Endothelial cell of umbilical vein (primary cell): ENCODE measurements around the gene EXD1. TPM values are rescaled to one million over a fixed set of nuclear protein-coding genes. Genes with fewer than 3 reads are reported as not detected.

ENCODE experiments used
- BruUV-seq: library from RNA; stranded (reverse); fragments of 400-500 nt; replicated peaks from 2 replicates; lab custom pipeline; 2021; lab: Mats Ljungman, UMichigan
- CTCF ChIA-PET: fragments of 300-600, 350-600 bp; sonication (Branson Sonifier 250); formaldehyde crosslinking; loops from one replicate; lab custom pipeline; 2021; ENCODE audit warnings: antibody characterized with exemption, inconsistent platforms; lab: Charles Lee
- POLR2A ChIA-PET: fragments of 300-600, 350-600 bp; sonication (Branson Sonifier 250); formaldehyde crosslinking; loops from one replicate; lab custom pipeline; 2021; ENCODE audit warnings: antibody characterized with exemption, inconsistent platforms; lab: Charles Lee
- DNase-seq: peaks from one replicate; pipeline ENCODE4 v3.0.0-alpha.2; 2011; ENCODE audit warnings: low read depth, low spot score
- FAIRE-seq: peaks from 2 replicates; lab custom pipeline; 2011; peaks lifted over from hg19 to GRCh38; lab: Jason Lieb, UNC
- H2AFZ ChIP-seq: 2 replicates; pipeline ENCODE4 v1.6.0; 2012; ENCODE audit warnings: low read depth, low read length, control low read depth, inconsistent platforms
- H3K27ac ChIP-seq: 2 replicates; pipeline ENCODE4 v1.5.1; 2011; ENCODE audit warnings: low read depth, mild to moderate bottlenecking, control low read depth, low read length, moderate library complexity; ENCODE audit not compliant: insufficient read depth
- H3K27me3 ChIP-seq, 2 experiments: 2 replicates each; pipeline versions ENCODE4 v1.6.0 to v1.6.1; 2011; ENCODE audit warnings: low read length in 2 of 2, mixed read lengths in 1 of 2; ENCODE audit not compliant: control insufficient read depth in 2 of 2, insufficient read depth in 2 of 2
- H3K36me3 ChIP-seq, 2 experiments: 2 replicates in 1 of 2; 3 replicates in 1 of 2; pipeline ENCODE4 v1.5.1; 2011; ENCODE audit warnings: low read length in 2 of 2, mild to moderate bottlenecking in 1 of 2, moderate library complexity in 1 of 2; ENCODE audit not compliant: control insufficient read depth in 2 of 2, insufficient read depth in 2 of 2; ENCODE audit errors: extremely low read depth in 1 of 2
- H3K4me1 ChIP-seq: 3 replicates; pipeline ENCODE4 v1.5.1; 2011; ENCODE audit warnings: mild to moderate bottlenecking, low read length; ENCODE audit not compliant: control insufficient read depth, insufficient read depth; ENCODE audit errors: extremely low read depth
- H3K4me2 ChIP-seq: 2 replicates; pipeline ENCODE4 v1.6.1; 2011; ENCODE audit warnings: low read length, control low read depth, mixed read lengths; ENCODE audit not compliant: insufficient read depth
- H3K4me3 ChIP-seq, 3 experiments: fragments of 200-600 bp in 1 of 3; sonication (generic), shearing (Covaris generic) in 1 of 3; replicated peaks in 1 of 3; 2 replicates each; pipeline ENCODE4 v1.5.1; 2011 to 2016; ENCODE audit warnings: control low read depth in 3 of 3, low read length in 3 of 3, mild to moderate bottlenecking in 2 of 3, inconsistent platforms in 1 of 3, low read depth in 1 of 3, moderate library complexity in 1 of 3; ENCODE audit not compliant: insufficient read depth in 1 of 3
- H3K79me2 ChIP-seq: 2 replicates; pipeline ENCODE4 v1.6.0; 2012; ENCODE audit warnings: low read length, inconsistent platforms; ENCODE audit not compliant: control insufficient read depth, insufficient read depth
- H3K9ac ChIP-seq: replicated peaks from 2 replicates; pipeline ENCODE3; 2011; ENCODE audit warnings: low read length, control low read depth; ENCODE audit not compliant: insufficient read depth; ENCODE audit errors: extremely low read depth
- H3K9me1 ChIP-seq: replicated peaks from 3 replicates; pipeline ENCODE4 v1.6.0; 2011; ENCODE audit warnings: mild to moderate bottlenecking, low read length; ENCODE audit not compliant: control insufficient read depth, insufficient read depth; ENCODE audit errors: extremely low read depth
- H3K9me3 ChIP-seq: replicated peaks from 2 replicates; pipeline ENCODE4 v1.5.1; 2012; ENCODE audit warnings: low read length, inconsistent platforms; ENCODE audit not compliant: control insufficient read depth, insufficient read depth
- H4K20me1 ChIP-seq: replicated peaks from 2 replicates; pipeline ENCODE3; 2011; ENCODE audit warnings: mild to moderate bottlenecking, low read length; ENCODE audit not compliant: control insufficient read depth, insufficient read depth; ENCODE audit errors: extremely low read depth
- EZH2 ChIP-seq: IDR thresholded peaks from 2 replicates; pipeline ENCODE4 v1.6.1; 2012; ENCODE audit warnings: borderline replicate concordance, low read depth, mild to moderate bottlenecking, moderate library complexity, low read length, inconsistent platforms; ENCODE audit not compliant: severe bottlenecking
- FOS ChIP-seq: IDR thresholded peaks from 2 replicates; pipeline ENCODE4 v1.6.1; 2011; ENCODE audit warnings: mild to moderate bottlenecking, low read length, moderate library complexity, borderline replicate concordance; ENCODE audit not compliant: insufficient read depth
- GATA2 ChIP-seq: IDR thresholded peaks from 2 replicates; pipeline ENCODE4 v1.7.0; 2011; ENCODE audit warnings: low read depth, mild to moderate bottlenecking, moderate library complexity, mixed read lengths, low read length; ENCODE audit not compliant: insufficient read length, insufficient read depth
- JUN ChIP-seq: IDR thresholded peaks from 2 replicates; pipeline ENCODE4 v1.6.1; 2011; ENCODE audit warnings: borderline replicate concordance, low read depth; ENCODE audit not compliant: insufficient read length, insufficient read depth
- MYC ChIP-seq: IDR thresholded peaks from one replicate; pipeline ENCODE4 v1.6.1; 2011; ENCODE audit warnings: mild to moderate bottlenecking, low read depth, low read length
- POLR2A ChIP-seq: IDR thresholded peaks from 2 replicates; pipeline ENCODE4 v1.6.1; 2012; ENCODE audit warnings: low read depth, mild to moderate bottlenecking, control low read depth, low read length
- POLR2AphosphoS5 ChIP-seq: IDR thresholded peaks from 2 replicates; pipeline ENCODE4 v1.6.1; 2012; ENCODE audit warnings: low read depth, mild to moderate bottlenecking, control low read depth, low read length, moderate library complexity; ENCODE audit not compliant: insufficient read depth
- dilution Hi-C: fragments of 300-500 bp; cut with MboI; formaldehyde crosslinking; loops from one replicate; pipeline ENCODE4 v1.15.0; 2019; ENCODE audit warnings: low sequenced_read_pairs; ENCODE audit not compliant: extremely low pct_ligation_motif_present
- intact Hi-C: fragments of 100-400 bp; cut with micrococcal nuclease; formaldehyde crosslinking; loops from one replicate; pipeline ENCODE4 v1.10.0; 2022
- polyA plus RNA-seq, 4 experiments: library from polyadenylated mRNA; depleted of rRNA in 3 of 4; stranded (reverse) in 3 of 4; unstranded in 1 of 4; fragments of >200 nt; gene quantifications; 2 replicates each; pipeline versions ENCODE4 v1.2.1 to v1.2.3, GENCODE V29; 2011 to 2012; ENCODE audit warnings: missing spikeins in 1 of 4
- total RNA-seq: library from RNA; stranded (reverse); gene quantifications from 2 replicates; pipeline ENCODE4 v1.2.3, GENCODE V29; 2021
- TF ChIP-seq, protein P1 (sequence below): IDR thresholded peaks from 2 replicates; pipeline ENCODE4 v1.6.1; 2011; ENCODE audit not compliant: insufficient read depth, insufficient read length
- TF ChIP-seq, protein P2 (sequence below), 2 donors: IDR thresholded peaks; 1 replicate in 1 of 2; 2 replicates in 1 of 2; pipeline ENCODE4 v1.5.1; 2011; ENCODE audit warnings: low read length in 2 of 2, mild to moderate bottlenecking in 2 of 2, moderate library complexity in 2 of 2, control low read depth in 1 of 2, inconsistent platforms in 1 of 2, low read depth in 1 of 2; ENCODE audit not compliant: insufficient read depth in 1 of 2; ENCODE audit errors: extremely low read depth in 1 of 2

Gene EXD1
- total and polyA plus RNA-seq, 2 donors (not counting 3 experiments of a cell fraction or from before 2014, with no cell fraction given) = not detected

DNA sequence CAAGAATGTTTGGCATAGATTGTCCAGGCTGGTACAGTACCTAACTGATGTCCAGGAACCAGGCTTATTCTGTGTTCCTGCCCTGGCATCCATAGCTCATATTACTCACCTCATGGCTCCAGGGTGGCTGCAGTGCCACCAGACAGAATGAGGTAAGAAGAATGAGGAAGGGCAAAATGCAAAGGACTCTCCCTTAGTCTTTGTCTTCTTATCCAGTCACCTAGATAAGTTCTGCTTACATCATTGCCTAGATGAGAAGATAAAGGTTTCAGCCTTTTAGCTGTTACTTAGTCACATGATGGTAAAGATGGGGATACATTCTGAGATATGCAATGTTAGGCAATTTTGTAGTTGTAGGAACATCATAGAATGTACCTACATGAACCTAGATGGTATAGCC lies 46.3 kb upstream of the EXD1 start:
- TF ChIP-seq, protein P1, sequence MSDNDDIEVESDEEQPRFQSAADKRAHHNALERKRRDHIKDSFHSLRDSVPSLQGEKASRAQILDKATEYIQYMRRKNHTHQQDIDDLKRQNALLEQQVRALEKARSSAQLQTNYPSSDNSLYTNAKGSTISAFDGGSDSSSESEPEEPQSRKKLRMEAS = no peak
- TF ChIP-seq, protein P2, sequence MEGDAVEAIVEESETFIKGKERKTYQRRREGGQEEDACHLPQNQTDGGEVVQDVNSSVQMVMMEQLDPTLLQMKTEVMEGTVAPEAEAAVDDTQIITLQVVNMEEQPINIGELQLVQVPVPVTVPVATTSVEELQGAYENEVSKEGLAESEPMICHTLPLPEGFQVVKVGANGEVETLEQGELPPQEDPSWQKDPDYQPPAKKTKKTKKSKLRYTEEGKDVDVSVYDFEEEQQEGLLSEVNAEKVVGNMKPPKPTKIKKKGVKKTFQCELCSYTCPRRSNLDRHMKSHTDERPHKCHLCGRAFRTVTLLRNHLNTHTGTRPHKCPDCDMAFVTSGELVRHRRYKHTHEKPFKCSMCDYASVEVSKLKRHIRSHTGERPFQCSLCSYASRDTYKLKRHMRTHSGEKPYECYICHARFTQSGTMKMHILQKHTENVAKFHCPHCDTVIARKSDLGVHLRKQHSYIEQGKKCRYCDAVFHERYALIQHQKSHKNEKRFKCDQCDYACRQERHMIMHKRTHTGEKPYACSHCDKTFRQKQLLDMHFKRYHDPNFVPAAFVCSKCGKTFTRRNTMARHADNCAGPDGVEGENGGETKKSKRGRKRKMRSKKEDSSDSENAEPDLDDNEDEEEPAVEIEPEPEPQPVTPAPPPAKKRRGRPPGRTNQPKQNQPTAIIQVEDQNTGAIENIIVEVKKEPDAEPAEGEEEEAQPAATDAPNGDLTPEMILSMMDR (IDR thresholded peaks at IDR 0.05; ENCODE audit: extremely low read depth in 1 of 2, insufficient read depth in 1 of 2, low read depth in 1 of 2, low read length in 2 of 2) = no peak
- TF ChIP-seq POLR2A (no peak), MYC (no peak), FOS (no peak), EZH2 (no peak), GATA2 (no peak), POLR2AphosphoS5 (no peak), JUN (no peak)
- no peaks in the 10 kb centered on the region for H4K20me1 ChIP-seq
- dilution Hi-C loops (no loop called here), intact Hi-C loops (no loop called here)
- H3K9me1 ChIP-seq = no peaks in the 10 kb centered on the region
- POLR2A ChIA-PET = no interaction called here
- no peak overlapping the region for H2AFZ ChIP-seq
- DNase-seq (no peak), FAIRE-seq (no peak)
- no peak overlapping the region for H3K4me3 ChIP-seq
- no peak overlapping the region for H3K9ac ChIP-seq
- no TSS peak for BruUV-seq
- H3K4me1 ChIP-seq = no peaks in the 10 kb centered on the region
- H3K27me3 ChIP-seq = no peaks in the 10 kb centered on the region
- H3K79me2 ChIP-seq = no peaks in the 10 kb centered on the region
- H3K4me2 ChIP-seq = no peak overlapping the region
- CTCF ChIA-PET = no interaction called here
- no peak overlapping the region for H3K27ac ChIP-seq
- H3K9me3 ChIP-seq = no peaks in the 10 kb centered on the region
- H3K36me3 ChIP-seq = peaks cover 0 to 14% of the 10 kb centered on the region in 2 experiments
